IMR-90 (cell line): ENCODE measurements around the gene GRHL3. TPM values are rescaled to one million over a fixed set of nuclear protein-coding genes. Genes with fewer than 3 reads are reported as not detected.

Experiments used
- ATAC-seq: fragments of 200-7000 bp; cut with Tn5 transposase; 2 replicates; pipeline ENCODE4 v1.9.1; 2020; ENCODE audit warnings: low read depth, mild to moderate bottlenecking, moderate library complexity
- BruUV-seq: library from RNA; stranded (reverse); fragments of 400-500 nt; replicated peaks from 2 replicates; lab custom pipeline; 2021; lab: Mats Ljungman, UMichigan
- CTCF ChIA-PET: fragments of 300-600 bp; formaldehyde crosslinking; extraction: SDS; loops from one replicate; lab custom pipeline; 2021; ENCODE audit warnings: antibody characterized with exemption; lab: Yijun Ruan, JAX
- POLR2A ChIA-PET: fragments of 300-600 bp; sonication (Branson Sonifier 250); formaldehyde crosslinking; loops from one replicate; lab custom pipeline; 2022; ENCODE audit warnings: antibody characterized with exemption; ENCODE audit not compliant: unreplicated experiment; lab: Charles Lee
- DNase-seq: peaks from one replicate; pipeline ENCODE4 v3.0.0; 2013
- H2AFZ ChIP-seq: replicated peaks from 2 replicates; pipeline ENCODE3; 2013; ENCODE audit warnings: low read length, mild to moderate bottlenecking; ENCODE audit not compliant: poor library complexity
- H2AK5ac ChIP-seq: 2 replicates; pipeline ENCODE4 v1.6.1; 2013; ENCODE audit warnings: low read depth, low read length, inconsistent platforms
- H2AK9ac ChIP-seq: replicated peaks from 2 replicates; pipeline ENCODE3; 2013; ENCODE audit warnings: mild to moderate bottlenecking, low read depth, low read length, moderate library complexity; ENCODE audit not compliant: poor library complexity
- H2BK120ac ChIP-seq: 2 replicates; pipeline ENCODE4 v1.6.1; 2013; ENCODE audit warnings: low read depth, low read length, inconsistent platforms
- H2BK15ac ChIP-seq: 3 replicates; pipeline ENCODE4 v1.6.1; 2013; ENCODE audit warnings: low read depth, low read length, inconsistent platforms
- H2BK20ac ChIP-seq: 2 replicates; pipeline ENCODE4 v1.6.1; 2013; ENCODE audit warnings: low read depth, mild to moderate bottlenecking, inconsistent platforms, low read length, moderate library complexity
- H2BK5ac ChIP-seq: 2 replicates; pipeline ENCODE4 v1.6.1; 2013; ENCODE audit warnings: mild to moderate bottlenecking, low read depth, low read length, inconsistent platforms; ENCODE audit not compliant: poor library complexity, severe bottlenecking
- H3K14ac ChIP-seq: replicated peaks from 2 replicates; pipeline ENCODE4 v1.6.1; 2013; ENCODE audit warnings: low read depth, low read length, inconsistent platforms
- H3K18ac ChIP-seq: 2 replicates; pipeline ENCODE4 v1.6.1; 2013; ENCODE audit warnings: low read depth, low read length, control low read depth
- H3K23ac ChIP-seq: 2 replicates; pipeline ENCODE4 v1.6.1; 2013; ENCODE audit warnings: low read depth, low read length, inconsistent platforms
- H3K27ac ChIP-seq: 2 replicates; pipeline ENCODE4 v1.5.1; 2013; ENCODE audit warnings: mild to moderate bottlenecking, control low read depth, low read length; ENCODE audit not compliant: insufficient read depth
- H3K27me3 ChIP-seq: 2 replicates; pipeline ENCODE4 v1.6.1; 2013; ENCODE audit warnings: low read length; ENCODE audit not compliant: control insufficient read depth, insufficient read depth
- H3K36me3 ChIP-seq: 2 replicates; pipeline ENCODE4 v1.6.1; 2013; ENCODE audit warnings: low read length, mixed read lengths; ENCODE audit not compliant: control insufficient read depth, insufficient read depth
- H3K4ac ChIP-seq: 2 replicates; pipeline ENCODE4 v1.6.1; 2013; ENCODE audit warnings: low read depth, low read length, inconsistent platforms
- H3K4me1 ChIP-seq: 2 replicates; pipeline ENCODE4 v1.6.1; 2013; ENCODE audit warnings: low read length, mixed read lengths; ENCODE audit not compliant: control insufficient read depth, insufficient read depth
- H3K4me2 ChIP-seq: 2 replicates; pipeline ENCODE4 v1.6.1; 2013; ENCODE audit warnings: low read depth, mild to moderate bottlenecking, control low read depth, low read length, moderate library complexity
- H3K4me3 ChIP-seq: 2 replicates; pipeline ENCODE4 v1.5.1; 2013; ENCODE audit warnings: low read depth, mild to moderate bottlenecking, control low read depth, low read length, moderate library complexity; ENCODE audit not compliant: insufficient read depth
- H3K56ac ChIP-seq: 2 replicates; pipeline ENCODE4 v1.6.1; 2013; ENCODE audit warnings: low read length, inconsistent platforms; ENCODE audit not compliant: insufficient read depth; ENCODE audit errors: extremely low read depth
- H3K79me1 ChIP-seq, 2 experiments: 2 replicates each; pipeline ENCODE4 v1.6.1; 2013; ENCODE audit warnings: low read length in 2 of 2, inconsistent platforms in 1 of 2, low read depth in 1 of 2
- H3K9ac ChIP-seq: 2 replicates; pipeline ENCODE4 v1.6.1; 2013; ENCODE audit warnings: low read depth, low read length, control low read depth
- H3K9me1 ChIP-seq: 2 replicates; pipeline ENCODE4 v1.6.1; 2013; ENCODE audit warnings: low read length, inconsistent platforms; ENCODE audit not compliant: insufficient read depth
- H3K9me3 ChIP-seq: 2 replicates; pipeline ENCODE4 v1.6.1; 2013; ENCODE audit warnings: low read length; ENCODE audit not compliant: control insufficient read depth, insufficient read depth
- H4K20me1 ChIP-seq: 2 replicates; pipeline ENCODE4 v1.6.1; 2013; ENCODE audit warnings: low read length, inconsistent platforms; ENCODE audit not compliant: insufficient read depth
- H4K5ac ChIP-seq: 2 replicates; pipeline ENCODE4 v1.6.1; 2013; ENCODE audit warnings: mild to moderate bottlenecking, low read depth, low read length, control low read depth
- H4K8ac ChIP-seq, 2 experiments: 2 replicates each; pipeline ENCODE4 v1.6.1; 2013; ENCODE audit warnings: low read depth in 2 of 2, low read length in 2 of 2, control low read depth in 1 of 2, inconsistent platforms in 1 of 2
- H4K91ac ChIP-seq: 2 replicates; pipeline ENCODE4 v1.6.1; 2013; ENCODE audit warnings: low read depth, low read length, inconsistent platforms; ENCODE audit not compliant: insufficient read depth
- CEBPB ChIP-seq: IDR thresholded peaks from 2 replicates; pipeline ENCODE4 v1.6.1; 2012; ENCODE audit warnings: low read depth, low read length, improper control_type of control experiment
- CTCF ChIP-seq: conservative IDR thresholded peaks from 2 replicates; pipeline ENCODE4 v1.5.1; 2012; ENCODE audit warnings: mild to moderate bottlenecking, low read depth, low read length, improper control_type of control experiment
- ELK1 ChIP-seq: fragments of 150-350 bp; IDR thresholded peaks from 2 replicates; pipeline ENCODE4 v1.6.1; 2016; ENCODE audit warnings: low read depth, mild to moderate bottlenecking, low read length, moderate library complexity, borderline replicate concordance
- FOS ChIP-seq: fragments of 150-350 bp; IDR thresholded peaks from 2 replicates; pipeline ENCODE4 v1.6.1; 2016; ENCODE audit warnings: low read depth, low read length
- NFE2L2 ChIP-seq: fragments of 150-350 bp; IDR thresholded peaks from 2 replicates; pipeline ENCODE4 v1.6.1; 2016; ENCODE audit warnings: low read depth, mild to moderate bottlenecking, low read length
- RAD21 ChIP-seq: IDR thresholded peaks from 2 replicates; pipeline ENCODE4 v1.6.1; 2012; ENCODE audit warnings: low read length, improper control_type of control experiment
- RFX5 ChIP-seq: IDR thresholded peaks from 2 replicates; pipeline ENCODE4 v1.8.0; 2012; ENCODE audit warnings: low read depth, mild to moderate bottlenecking, low read length, moderate library complexity
- WGBS, 2 experiments: methylation state at CpG; one replicate each; pipeline versions ENCODE4 v1.1.5 to v1.1.7; 2013; ENCODE audit warnings: missing lambda C conversion rate in 2 of 2; ENCODE audit not compliant: insufficient read length in 1 of 2; ENCODE audit errors: extremely low coverage in 2 of 2; 5-methylcytosine and 5-hydroxymethylcytosine counted together
- dilution Hi-C: fragments of 300-500 bp; cut with HindIII; formaldehyde crosslinking; loops from one replicate; pipeline ENCODE4 v1.14.3; 2018; ENCODE audit warnings: low sequenced_read_pairs; ENCODE audit not compliant: unreplicated experiment
- in situ Hi-C: fragments of 300-500 bp; cut with MboI; formaldehyde crosslinking; loops from 3 replicates; pipeline ENCODE4 v1.14.3; 2019; ENCODE audit warnings: low sequenced_read_pairs, inconsistent platforms, mixed read lengths
- intact Hi-C: fragments of 100-400 bp; cut with micrococcal nuclease; formaldehyde crosslinking; loops from 2 replicates; pipeline ENCODE4 v1.10.0; 2022
- polyA plus RNA-seq, 3 experiments: library from polyadenylated mRNA; depleted of rRNA; stranded (reverse); fragments of >200 nt; gene quantifications; 2 replicates each; pipeline ENCODE4 v1.2.3, GENCODE V29; 2012; ENCODE audit warnings: low replicate concordance in 1 of 3
- total RNA-seq: library from RNA; depleted of rRNA; stranded (reverse); fragments of >200 nt; gene quantifications from 2 replicates; pipeline ENCODE4 v1.2.3, GENCODE V29; 2012

Gene GRHL3
- total and polyA plus RNA-seq, 2 of the 4 experiments (the other 2 are of a cell fraction), result not detected

- ChIA-PET POLR2A (no interaction called here), CTCF (interaction anchor here (0.9 to 4.6 kb wide), 4 partner anchors 8 to 186 kb away, joined by 3 to 18 read pairs (median 5); no protein-coding TSS in a partner anchor)
- peak overlapping the region in 1 of 2 experiments; percentile 46; a peak in 1 of 4 replicates for H4K8ac ChIP-seq
- H4K20me1 ChIP-seq, result peaks cover 4% of the 10 kb centered on the region; the same call in 1 of the 2 replicates
- peaks cover 0 to 12% of the 10 kb centered on the region in 2 experiments; a peak in 1 of 4 replicates for H3K79me1 ChIP-seq
- H2BK15ac ChIP-seq, result peak overlapping the region; percentile 40; the same call in 2 of the 3 replicates
- no peak overlapping the region for H3K4me3 ChIP-seq
- no peaks in the 10 kb centered on the region for H3K9me3 ChIP-seq
- H4K91ac ChIP-seq, result peak overlapping the region; percentile 54; the same call in 1 of the 2 replicates
- H3K9ac ChIP-seq, result no peak overlapping the region
- H2BK5ac ChIP-seq, result no peak overlapping the region
- H3K56ac ChIP-seq, result no peak overlapping the region
- peak overlapping the region; percentile 54; the same call in 1 of the 2 replicates for H2AK5ac ChIP-seq
- dilution Hi-C loops (no loop called here), in situ Hi-C loops (no loop called here), intact Hi-C loops (loop anchor here (10.0 kb wide), 1 partner anchor 91 kb away; no protein-coding TSS in a partner anchor)
- H3K27ac ChIP-seq, result no peak overlapping the region
- peak; percentile 59 for TF ChIP-seq CTCF
- no peak for TF ChIP-seq NFE2L2
- TF ChIP-seq RFX5, result no peak
- TF ChIP-seq ELK1, result no peak
- peak; percentile 5; the same call in 1 of the 2 replicates for TF ChIP-seq RAD21
- TF ChIP-seq CEBPB, result no peak
- TF ChIP-seq FOS, result no peak
- ATAC-seq (no peak), DNase-seq (peak; percentile 49)
- H4K5ac ChIP-seq, result peak overlapping the region; percentile 26; the same call in 1 of the 2 replicates
- no peak overlapping the region for H2AFZ ChIP-seq
- peak overlapping the region; percentile 11 for H2AK9ac ChIP-seq
- WGBS, 2 experiments, result 74% methylated on average over 3 of the region's 12 CpGs; no CpG with 5 or more reads in 1 of the 2 experiments
- no peaks in the 10 kb centered on the region for H3K27me3 ChIP-seq
- H3K4ac ChIP-seq, result peak overlapping the region; percentile 52
- peaks cover 24% of the 10 kb centered on the region for H3K9me1 ChIP-seq
- no peak overlapping the region for H3K18ac ChIP-seq
- peak overlapping the region; percentile 32; the same call in 1 of the 2 replicates for H2BK120ac ChIP-seq
- H3K4me2 ChIP-seq, result no peak overlapping the region
- peak overlapping the region; percentile 43 for H3K14ac ChIP-seq
- no TSS peak for BruUV-seq
- no peaks in the 10 kb centered on the region for H3K36me3 ChIP-seq
- 0 out of 2 replicates have a peak overlapping the region, but pooled peaks have one; percentile 2 for H2BK20ac ChIP-seq
- H3K23ac ChIP-seq, result no peak overlapping the region; the same call in 1 of the 2 replicates
- H3K4me1 ChIP-seq, result peaks cover 12% of the 10 kb centered on the region
These were observed 66.2 kb downstream of the GRHL3 start for GRCh38 chr1:24385160-24385940.
